Activated naive CD4-positive, alpha-beta T cell treated with anti-CD3 and anti-CD28 coated beads, Interleukin-2, amount 50 U/mL, for 72 hours (primary cell): Measurements from ENCODE around the gene EFNA2. TPM values are rescaled to one million over a fixed set of nuclear protein-coding genes. Genes with fewer than 3 reads are reported as not detected.
"Not testable (repeated sequence)": the region's sequence is repeated elsewhere in the genome, so short reads cannot be mapped to it uniquely, and the experiment has no call there.

Experiments
- ATAC-seq, 2 donors: fragments of 150-1000 bp; cut with Tn5 transposase; 2 replicates each; pipeline ENCODE4 v1.10.0; 2021; ENCODE audit warnings: mild to moderate bottlenecking in 2 of 2, moderate library complexity in 2 of 2
- DNase-seq, 2 donors: peaks; one replicate each; pipeline ENCODE4 v3.0.0; 2021 to 2022; ENCODE audit warnings: low spot score in 2 of 2
- H3K27ac Mint-ChIP-seq, 2 donors: one replicate each; pipeline ENCODE4 v1.8.0; 2022; ENCODE audit warnings: mild to moderate bottlenecking in 2 of 2, mixed read lengths in 2 of 2
- H3K36me3 Mint-ChIP-seq, 2 donors: one replicate each; pipeline ENCODE4 v1.8.0; 2022; ENCODE audit warnings: mixed read lengths in 2 of 2
- H3K9me3 Mint-ChIP-seq, 2 donors: one replicate each; pipeline ENCODE4 v1.8.0; 2022; ENCODE audit warnings: mixed read lengths in 2 of 2
- total RNA-seq, 2 donors: library from RNA; stranded (reverse); gene quantifications; one replicate each; pipeline ENCODE4 v1.2.3, GENCODE V29; 2022

Gene EFNA2
- total RNA-seq, 2 donors from 2014 or later = 0.25 TPM; not detected in 1

- DNase-seq (no peak), ATAC-seq (no peak)
- no peaks in the 10 kb centered on the region for H3K9me3 Mint-ChIP-seq
- no peak overlapping the region for H3K27ac Mint-ChIP-seq
- H3K36me3 Mint-ChIP-seq = no peaks in the 10 kb centered on the region
These were observed 41.5 kb downstream of the EFNA2 start for GRCh38 chr19:1327125-1327524.

GRCh38 chr19:1332208-1332607, 46.5 kb downstream of the EFNA2 start:
- ATAC-seq, H3K9me3 Mint-ChIP-seq, H3K27ac Mint-ChIP-seq: not testable (repeated sequence)

GRCh38 chr19:1336079-1336684, 50.5 kb downstream of the EFNA2 start:
- no peak overlapping the region for H3K27ac Mint-ChIP-seq
- DNase-seq (no peak), ATAC-seq (no peak)
- H3K9me3 Mint-ChIP-seq = no peaks in the 10 kb centered on the region
- H3K36me3 Mint-ChIP-seq = no peaks in the 10 kb centered on the region

More at GRCh38 chr19:1332208-1332607, 46.5 kb downstream of the EFNA2 start:
- not testable (repeated sequence) for DNase-seq, H3K36me3 Mint-ChIP-seq

GRCh38 chr19:1340681-1341469, 55.2 kb downstream of the EFNA2 start:
- ATAC-seq (no peak), DNase-seq (no peak)
- Mint-ChIP-seq H3K27ac (no peak overlapping the region), H3K36me3 (no peaks in the 10 kb centered on the region), H3K9me3 (no peaks in the 10 kb centered on the region)

GRCh38 chr19:1343041-1343440, 57.4 kb downstream of the EFNA2 start:
- Mint-ChIP-seq H3K27ac (no peak overlapping the region), H3K36me3 (no peaks in the 10 kb centered on the region), H3K9me3 (no peaks in the 10 kb centered on the region)
- ATAC-seq (no peak), DNase-seq (no peak)

GRCh38 chr19:1349211-1349610, 63.5 kb downstream of the EFNA2 start:
- Mint-ChIP-seq H3K9me3 (no peaks in the 10 kb centered on the region), H3K36me3 (no peaks in the 10 kb centered on the region), H3K27ac (no peak overlapping the region)
- ATAC-seq = no peak
- no peak for DNase-seq

- no peak overlapping the region for H3K27ac Mint-ChIP-seq
- no peaks in the 10 kb centered on the region for H3K9me3 Mint-ChIP-seq
- peaks cover 4 to 6% of the 10 kb centered on the region in 2 donors for H3K36me3 Mint-ChIP-seq
- ATAC-seq = no peak
- DNase-seq = no peak
These were observed 65.2 kb downstream of the EFNA2 start for GRCh38 chr19:1350867-1351266.

Other genes with a start within 250 kb of the EFNA2 start
- gene ABCA7, start 245.8 kb upstream of the EFNA2 start, total RNA-seq = 100 to 1,000 TPM in 1 of 2 donors, 10 to 100 TPM in 1; 17.8 to 105 TPM
- gene ARHGAP45, start 218.7 kb upstream of the EFNA2 start, total RNA-seq = 100 to 1,000 TPM; 171 to 174 TPM
- gene POLR2E, start 190.5 kb upstream of the EFNA2 start, total RNA-seq = 100 to 1,000 TPM; 248 to 259 TPM
- gene GPX4, start 181.9 kb upstream of the EFNA2 start, total RNA-seq = 100 to 1,000 TPM; 154 to 316 TPM
- 100 to 1,000 TPM; 113 to 144 TPM for gene SBNO2, start 111.6 kb upstream of the EFNA2 start, total RNA-seq
- 10 to 100 TPM; 73.1 to 86.4 TPM for gene STK11, start 80.1 kb upstream of the EFNA2 start, total RNA-seq
- gene CBARP, start 47.9 kb upstream of the EFNA2 start, total RNA-seq = 1 to 10 TPM; 1.0 to 1.6 TPM
- 100 to 1,000 TPM; 114 to 201 TPM for gene ATP5F1D, start 44.1 kb upstream of the EFNA2 start, total RNA-seq
- gene MIDN, start 37.3 kb upstream of the EFNA2 start, total RNA-seq = 100 to 1,000 TPM in 1 of 2 donors, 10 to 100 TPM in 1; 52.9 to 113 TPM
- 100 to 1,000 TPM; 148 to 157 TPM for gene CIRBP, start 16.5 kb upstream of the EFNA2 start, total RNA-seq
- gene FAM174C, start 10.3 kb upstream of the EFNA2 start, total RNA-seq = 10 to 100 TPM; 42.1 to 76.0 TPM
- gene NDUFS7, start 98.0 kb downstream of the EFNA2 start, total RNA-seq = 100 to 1,000 TPM in 1 of 2 donors, 10 to 100 TPM in 1; 89.4 to 105 TPM
- gene GAMT, start 115.7 kb downstream of the EFNA2 start, total RNA-seq = 10 to 100 TPM in 1 of 2 donors, 1 to 10 TPM in 1; 4.2 to 30.2 TPM
- gene DAZAP1, start 121.7 kb downstream of the EFNA2 start, total RNA-seq = 100 to 1,000 TPM; 194 to 298 TPM
- 1,000 to 10,000 TPM; 1,495 to 1,747 TPM for gene RPS15, start 152.5 kb downstream of the EFNA2 start, total RNA-seq
- gene APC2, start 164.2 kb downstream of the EFNA2 start, total RNA-seq = under 1 TPM; 0.09 to 0.14 TPM
- gene C19orf25, start 193.3 kb downstream of the EFNA2 start, total RNA-seq = 10 to 100 TPM; 24.5 to 29.3 TPM
- gene PCSK4, start 204.5 kb downstream of the EFNA2 start, total RNA-seq = 1 to 10 TPM; 8.4 to 9.4 TPM
- 1 to 10 TPM; 1.4 to 2.9 TPM for gene REEP6, start 205.3 kb downstream of the EFNA2 start, total RNA-seq
- gene ADAMTSL5, start 227.1 kb downstream of the EFNA2 start, total RNA-seq = 1 to 10 TPM; 2.0 to 6.0 TPM
- gene PLK5, start 238.2 kb downstream of the EFNA2 start, total RNA-seq = not detected